Measurements from ENCODE around the gene RBM39. TPM values are rescaled to one million over a fixed set of nuclear protein-coding genes. Genes with fewer than 3 reads are reported as not detected.

The RBM39 gene
- total and polyA plus RNA-seq, 10 of the 15 experiments (the other 5 are each of a cell fraction or from before 2014, with no cell fraction given), result 135 to 280 (median 217) TPM

DNA sequence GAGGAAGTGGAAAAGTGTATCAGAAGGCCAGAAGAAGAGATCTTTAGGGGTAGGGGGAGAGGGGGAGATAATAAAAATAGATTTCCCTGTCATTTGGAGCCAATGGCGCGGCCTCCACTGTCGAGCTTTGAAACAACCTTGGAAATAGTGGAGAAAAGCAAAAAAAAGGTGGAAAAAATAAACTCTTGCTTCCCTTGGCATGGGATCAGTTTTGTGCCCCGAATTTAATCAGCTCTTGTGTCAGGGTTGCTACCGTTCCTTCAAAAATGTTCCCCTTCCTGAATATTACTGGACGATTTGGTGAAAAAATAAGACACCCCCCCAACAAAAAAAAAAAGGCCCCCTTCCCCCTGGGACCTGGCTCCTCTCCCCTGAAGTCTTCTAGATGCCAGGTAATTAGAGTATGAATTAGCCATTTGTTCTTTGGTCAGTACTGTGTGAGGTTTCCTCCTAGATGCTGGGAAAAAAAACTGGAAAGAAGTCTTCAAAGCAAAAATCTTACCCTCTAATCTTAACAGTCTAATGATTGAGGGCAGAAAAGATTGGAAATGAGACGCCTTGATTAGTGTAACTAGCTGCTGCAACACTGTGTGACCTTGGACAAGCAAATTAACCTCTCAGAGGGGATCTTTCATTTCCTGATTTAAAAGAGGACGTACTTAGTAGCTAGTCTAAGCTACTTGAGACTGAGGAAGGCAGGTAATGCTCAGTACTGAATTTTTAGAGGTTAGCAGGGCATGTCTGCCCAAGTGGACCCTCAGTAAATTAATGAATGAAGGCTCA lies 872 bp upstream of the RBM39 start (continued):
- 0 out of 2 replicates have a peak, but pooled peaks have one; percentile 41 for TF ChIP-seq LARP7 (IDR thresholded peaks at IDR 0.05)
- TF ChIP-seq ZNF24 (IDR thresholded peaks at IDR 0.05), result peak; percentile 53
- TF ChIP-seq IKZF1 (conservative IDR thresholded peaks at IDR 0.05), result no peak
- TF ChIP-seq PAX5 (IDR thresholded peaks at IDR 0.05; ENCODE audit: borderline replicate concordance, low read depth, low read length), result no peak
- TF ChIP-seq SPI1 (IDR thresholded peaks at IDR 0.05; ENCODE audit: borderline replicate concordance, insufficient read depth, low read depth, low read length), result peak; percentile 55; the same call in 1 of the 2 replicates
- TF ChIP-seq YY1 (IDR thresholded peaks at IDR 0.05; ENCODE audit: low read depth, low read length), result no peak
- 0 out of 2 replicates have a peak, but pooled peaks have one; percentile 28 for TF ChIP-seq CREB1 (IDR thresholded peaks at IDR 0.05; ENCODE audit: low read depth)
- TF ChIP-seq SUPT20H (IDR thresholded peaks at IDR 0.05; ENCODE audit: borderline replicate concordance, control insufficient read depth, low read depth, low read length), result no peak
- peak; percentile 28; the same call in 1 of the 2 replicates for TF ChIP-seq BACH1 (IDR thresholded peaks at IDR 0.05; ENCODE audit: borderline replicate concordance)
- peak; percentile 47; the same call in 1 of the 2 replicates for TF ChIP-seq TAF1 (IDR thresholded peaks at IDR 0.05; ENCODE audit: borderline replicate concordance, low read depth, low read length)
- TF ChIP-seq, protein P1, sequence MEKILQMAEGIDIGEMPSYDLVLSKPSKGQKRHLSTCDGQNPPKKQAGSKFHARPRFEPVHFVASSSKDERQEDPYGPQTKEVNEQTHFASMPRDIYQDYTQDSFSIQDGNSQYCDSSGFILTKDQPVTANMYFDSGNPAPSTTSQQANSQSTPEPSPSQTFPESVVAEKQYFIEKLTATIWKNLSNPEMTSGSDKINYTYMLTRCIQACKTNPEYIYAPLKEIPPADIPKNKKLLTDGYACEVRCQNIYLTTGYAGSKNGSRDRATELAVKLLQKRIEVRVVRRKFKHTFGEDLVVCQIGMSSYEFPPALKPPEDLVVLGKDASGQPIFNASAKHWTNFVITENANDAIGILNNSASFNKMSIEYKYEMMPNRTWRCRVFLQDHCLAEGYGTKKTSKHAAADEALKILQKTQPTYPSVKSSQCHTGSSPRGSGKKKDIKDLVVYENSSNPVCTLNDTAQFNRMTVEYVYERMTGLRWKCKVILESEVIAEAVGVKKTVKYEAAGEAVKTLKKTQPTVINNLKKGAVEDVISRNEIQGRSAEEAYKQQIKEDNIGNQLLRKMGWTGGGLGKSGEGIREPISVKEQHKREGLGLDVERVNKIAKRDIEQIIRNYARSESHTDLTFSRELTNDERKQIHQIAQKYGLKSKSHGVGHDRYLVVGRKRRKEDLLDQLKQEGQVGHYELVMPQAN (conservative IDR thresholded peaks at IDR 0.05), result peak; percentile 60; the same call in 1 of the 2 replicates
- TF ChIP-seq MYB (IDR thresholded peaks at IDR 0.05; ENCODE audit: borderline replicate concordance, low read depth, low read length), result no peak
- TF ChIP-seq MEF2A (IDR thresholded peaks at IDR 0.05; ENCODE audit: insufficient read depth, low read depth, low read length), result no peak
- TF ChIP-seq SIN3A (IDR thresholded peaks at IDR 0.05; ENCODE audit: low read depth, low read length), result 0 out of 2 replicates have a peak, but pooled peaks have one; percentile 40
- TF ChIP-seq NFYB (IDR thresholded peaks at IDR 0.05; ENCODE audit: insufficient read depth, low read depth, low read length), result no peak
- no peak; the same call in 1 of the 2 replicates for TF ChIP-seq PML (IDR thresholded peaks at IDR 0.05; ENCODE audit: low read length)
- peak; percentile 45; the same call in 1 of the 2 replicates for TF ChIP-seq CREM (IDR thresholded peaks at IDR 0.05; ENCODE audit: low read depth)
- no peak for TF ChIP-seq GATAD2B (conservative IDR thresholded peaks at IDR 0.05; ENCODE audit: low read depth)
- peak; percentile 94 for TF ChIP-seq CHD1 (IDR thresholded peaks at IDR 0.05; ENCODE audit: low read depth, low read length)
- TF ChIP-seq, protein P2, sequence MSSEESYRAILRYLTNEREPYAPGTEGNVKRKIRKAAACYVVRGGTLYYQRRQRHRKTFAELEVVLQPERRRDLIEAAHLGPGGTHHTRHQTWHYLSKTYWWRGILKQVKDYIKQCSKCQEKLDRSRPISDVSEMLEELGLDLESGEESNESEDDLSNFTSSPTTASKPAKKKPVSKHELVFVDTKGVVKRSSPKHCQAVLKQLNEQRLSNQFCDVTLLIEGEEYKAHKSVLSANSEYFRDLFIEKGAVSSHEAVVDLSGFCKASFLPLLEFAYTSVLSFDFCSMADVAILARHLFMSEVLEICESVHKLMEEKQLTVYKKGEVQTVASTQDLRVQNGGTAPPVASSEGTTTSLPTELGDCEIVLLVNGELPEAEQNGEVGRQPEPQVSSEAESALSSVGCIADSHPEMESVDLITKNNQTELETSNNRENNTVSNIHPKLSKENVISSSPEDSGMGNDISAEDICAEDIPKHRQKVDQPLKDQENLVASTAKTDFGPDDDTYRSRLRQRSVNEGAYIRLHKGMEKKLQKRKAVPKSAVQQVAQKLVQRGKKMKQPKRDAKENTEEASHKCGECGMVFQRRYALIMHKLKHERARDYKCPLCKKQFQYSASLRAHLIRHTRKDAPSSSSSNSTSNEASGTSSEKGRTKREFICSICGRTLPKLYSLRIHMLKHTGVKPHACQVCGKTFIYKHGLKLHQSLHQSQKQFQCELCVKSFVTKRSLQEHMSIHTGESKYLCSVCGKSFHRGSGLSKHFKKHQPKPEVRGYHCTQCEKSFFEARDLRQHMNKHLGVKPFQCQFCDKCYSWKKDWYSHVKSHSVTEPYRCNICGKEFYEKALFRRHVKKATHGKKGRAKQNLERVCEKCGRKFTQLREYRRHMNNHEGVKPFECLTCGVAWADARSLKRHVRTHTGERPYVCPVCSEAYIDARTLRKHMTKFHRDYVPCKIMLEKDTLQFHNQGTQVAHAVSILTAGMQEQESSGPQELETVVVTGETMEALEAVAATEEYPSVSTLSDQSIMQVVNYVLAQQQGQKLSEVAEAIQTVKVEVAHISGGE (CRISPR knock-in tag; IDR thresholded peaks at IDR 0.05), result no peak
- TF ChIP-seq SP1 (IDR thresholded peaks at IDR 0.05; ENCODE audit: low read depth, low read length), result no peak
- TF ChIP-seq NBN (IDR thresholded peaks at IDR 0.05), result 0 out of 2 replicates have a peak, but pooled peaks have one; percentile 1
- no peak for TF ChIP-seq MYC (IDR thresholded peaks at IDR 0.05; ENCODE audit: insufficient read depth, insufficient read length, insufficient replicate concordance, low read length, severe bottlenecking)
- no peak for TF ChIP-seq EED (IDR thresholded peaks at IDR 0.05; ENCODE audit: low read depth)
- TF ChIP-seq SIX5 (IDR thresholded peaks at IDR 0.05; ENCODE audit: low read depth, low read length, severe bottlenecking), result no peak
- TF ChIP-seq IRF4 (IDR thresholded peaks at IDR 0.05; ENCODE audit: low read depth, low read length), result no peak

Data from GM12878 (cell line).